Smooth muscle cell (in vitro differentiated cells): ENCODE data around the gene OPA3. TPM values are rescaled to one million over a fixed set of nuclear protein-coding genes. Genes with fewer than 3 reads are reported as not detected.

Experiments
- DNase-seq: peaks from one replicate; lab custom pipeline; 2025; ENCODE audit not compliant: unreplicated experiment; lab: John Stamatoyannopoulos, UW
- H2AFZ ChIP-seq: fragments of 200-600 bp; sonication (generic); 2 replicates; pipeline ENCODE4 v1.6.0; 2016; ENCODE audit warnings: antibody characterized with exemption, low read depth, mild to moderate bottlenecking
- H3F3A ChIP-seq: fragments of 200-600 bp; sonication (generic); 2 replicates; pipeline ENCODE4 v1.6.0; 2017; ENCODE audit warnings: antibody characterized with exemption, low read depth
- H3K27ac ChIP-seq: fragments of 200-600 bp; sonication (generic); 2 replicates; pipeline ENCODE4 v1.5.1; 2016; ENCODE audit warnings: low read depth, mild to moderate bottlenecking
- H3K27me3 ChIP-seq: fragments of 200-600 bp; sonication (generic); 2 replicates; pipeline ENCODE4 v1.6.1; 2016; ENCODE audit warnings: low read depth, mild to moderate bottlenecking
- H3K36me3 ChIP-seq: fragments of 200-600 bp; sonication (generic); 2 replicates; pipeline ENCODE4 v1.5.1; 2016; ENCODE audit warnings: low read depth
- H3K4me1 ChIP-seq: fragments of 200-600 bp; sonication (generic); 2 replicates; pipeline ENCODE4 v1.5.1; 2016; ENCODE audit warnings: low read depth
- H3K4me2 ChIP-seq: fragments of 200-600 bp; sonication (generic); 2 replicates; pipeline ENCODE4 v1.6.0; 2016; ENCODE audit warnings: mild to moderate bottlenecking
- H3K4me3 ChIP-seq: fragments of 200-600 bp; sonication (generic); 2 replicates; pipeline ENCODE4 v1.5.1; 2016; ENCODE audit warnings: mild to moderate bottlenecking
- H3K79me2 ChIP-seq: fragments of 200-600 bp; sonication (generic); 2 replicates; pipeline ENCODE4 v1.6.0; 2016; ENCODE audit warnings: low read depth, mild to moderate bottlenecking
- H3K9ac ChIP-seq: fragments of 200-600 bp; sonication (generic); 2 replicates; pipeline ENCODE4 v1.6.0; 2016; ENCODE audit warnings: low read depth
- H3K9me3 ChIP-seq: fragments of 200-600 bp; sonication (generic); replicated peaks from 2 replicates; pipeline ENCODE4 v1.5.1; 2016; ENCODE audit warnings: low read depth
- H4K20me1 ChIP-seq: fragments of 200-600 bp; sonication (generic); 2 replicates; pipeline ENCODE4 v1.6.0; 2016; ENCODE audit warnings: low read depth
- CTCF ChIP-seq: fragments of 200-600 bp; sonication (generic); IDR thresholded peaks from 2 replicates; pipeline ENCODE4 v1.5.1; 2017; ENCODE audit warnings: borderline replicate concordance, mild to moderate bottlenecking, antibody characterized with exemption; ENCODE audit not compliant: insufficient read depth, poor library complexity, severe bottlenecking
- WGBS: methylation state at CpG from one replicate; pipeline ENCODE4 v1.1.7; 2016; ENCODE audit warnings: low lambda C conversion rate; 5-methylcytosine and 5-hydroxymethylcytosine counted together
- polyA plus RNA-seq: library from polyadenylated mRNA; unstranded; fragments of >200 nt; fragmentation: Nextera tagmentation; extraction: Ambion mirVana; gene quantifications from 2 replicates; pipeline ENCODE4 v1.2.1, GENCODE V29; 2016
- total RNA-seq: library from RNA; depleted of rRNA; stranded (reverse); fragments of >200 nt; gene quantifications from 2 replicates; pipeline ENCODE4 v1.2.3, GENCODE V29; 2014

Gene OPA3
- total and polyA plus RNA-seq, 2 experiments from 2014 or later = 8.8 to 10.3 TPM

DNA sequence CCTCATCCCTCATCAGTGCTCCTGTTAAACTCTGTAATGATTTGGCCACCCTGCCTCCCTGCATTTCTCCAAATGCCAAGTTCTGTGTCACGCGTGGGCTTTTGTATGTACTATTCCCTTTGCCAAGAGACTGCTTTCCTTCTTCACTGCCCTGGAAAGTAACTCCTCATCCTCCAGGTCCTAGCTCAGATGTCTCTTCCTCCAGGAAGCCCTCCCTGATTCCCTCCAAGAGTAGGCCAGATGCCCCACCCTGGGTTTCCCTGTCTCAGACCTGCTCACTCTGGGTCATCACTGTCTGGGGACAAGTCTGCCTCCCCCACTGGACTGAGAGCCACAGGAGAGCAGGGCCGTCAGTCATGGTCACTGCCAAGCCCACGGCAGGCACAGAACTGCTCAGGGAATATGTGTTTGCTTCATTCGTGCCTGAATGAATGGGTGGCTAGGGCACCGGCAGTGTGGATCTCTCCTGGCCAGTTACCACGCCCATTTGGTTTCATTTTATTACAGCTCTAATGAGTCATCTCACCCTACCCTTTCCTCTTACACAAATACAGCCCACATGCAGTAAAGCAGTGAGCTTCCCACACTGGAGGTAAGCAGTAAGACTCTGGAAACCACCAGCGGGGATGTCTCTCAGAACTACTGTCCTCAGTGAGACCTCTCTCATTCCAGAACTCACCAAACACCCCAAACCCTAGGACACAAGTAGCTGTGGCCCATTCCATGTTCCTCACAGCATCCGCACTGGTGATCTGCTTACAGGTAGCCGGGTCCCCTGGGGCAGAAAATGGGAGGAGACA lies 29.5 kb upstream of the OPA3 start:
- H3K4me2 ChIP-seq = no peak overlapping the region
- no peaks in the 10 kb centered on the region for H3K9me3 ChIP-seq
- no peaks in the 10 kb centered on the region for H4K20me1 ChIP-seq
- H3K36me3 ChIP-seq = no peaks in the 10 kb centered on the region
- no peak for DNase-seq
- peaks cover 2% of the 10 kb centered on the region for H3F3A ChIP-seq
- H3K4me1 ChIP-seq = no peaks in the 10 kb centered on the region
- H3K9ac ChIP-seq = no peak overlapping the region
- H2AFZ ChIP-seq = no peak overlapping the region
- H3K27me3 ChIP-seq = no peaks in the 10 kb centered on the region
- H3K4me3 ChIP-seq = no peak overlapping the region
- no peaks in the 10 kb centered on the region for H3K79me2 ChIP-seq
- peak overlapping the region; percentile 72 for H3K27ac ChIP-seq
- TF ChIP-seq CTCF = no peak
- 59% methylated on average over 10 of the region's 10 CpGs for WGBS

DNA sequence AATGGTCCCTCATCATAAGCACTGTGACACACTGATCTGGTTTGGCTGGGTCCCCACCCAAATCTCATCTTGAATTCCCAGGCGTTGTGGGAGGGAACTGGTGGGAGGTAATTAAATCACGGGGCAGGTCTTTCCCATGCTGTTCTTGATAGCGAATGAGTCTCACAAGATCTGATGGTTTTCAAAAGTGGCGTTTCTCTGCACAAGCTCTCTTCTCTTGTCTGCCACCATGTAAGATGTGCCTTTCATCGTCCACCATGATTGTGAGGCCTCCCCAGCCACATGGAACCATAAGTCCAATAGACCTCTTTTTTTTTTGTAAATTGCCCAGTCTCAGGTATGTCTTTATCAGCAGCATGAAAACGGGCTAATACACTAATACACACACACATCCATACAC lies 24.3 kb upstream of the OPA3 start:
- H3K4me2 ChIP-seq = no peak overlapping the region
- no peaks in the 10 kb centered on the region for H4K20me1 ChIP-seq
- no peak overlapping the region for H2AFZ ChIP-seq
- 95% methylated on average over 6 of the region's 6 CpGs for WGBS
- no peaks in the 10 kb centered on the region for H3K4me1 ChIP-seq
- H3K36me3 ChIP-seq = no peaks in the 10 kb centered on the region
- no peak overlapping the region for H3K9ac ChIP-seq
- no peak overlapping the region for H3K27ac ChIP-seq
- TF ChIP-seq CTCF = no peak
- H3K27me3 ChIP-seq = no peaks in the 10 kb centered on the region
- H3F3A ChIP-seq = no peaks in the 10 kb centered on the region
- no peaks in the 10 kb centered on the region for H3K79me2 ChIP-seq
- H3K9me3 ChIP-seq = no peaks in the 10 kb centered on the region
- no peak overlapping the region for H3K4me3 ChIP-seq
- DNase-seq = no peak

- Histone ChIP-seq H3K36me3 (no peaks in the 10 kb centered on the region), H3F3A (no peaks in the 10 kb centered on the region), H4K20me1 (no peaks in the 10 kb centered on the region), H2AFZ (peak overlapping the region; percentile 74), H3K79me2 (no peaks in the 10 kb centered on the region), H3K9ac (no peak overlapping the region), H3K4me1 (no peaks in the 10 kb centered on the region), H3K4me2 (peak overlapping the region; percentile 84), H3K9me3 (no peaks in the 10 kb centered on the region), H3K4me3 (peak overlapping the region; percentile 33), H3K27ac (no peak overlapping the region), H3K27me3 (peaks cover 8% of the 10 kb centered on the region)
- DNase-seq = peak; percentile 44
- TF ChIP-seq CTCF = peak; percentile 85
- WGBS = 16% methylated on average over 28 of the region's 28 CpGs
These were observed 22.7 kb upstream of the OPA3 start for GRCh38 chr19:45607071-45608029.
